Activated naive CD4-positive, alpha-beta T cell treated with anti-CD3 and anti-CD28 coated beads, Interleukin-2, amount 10 ng/mL, durations not matched to agents 7 days and 5 days (primary cell): ENCODE measurements around the gene PACS2.

Experiments
- CTCF ChIA-PET: fragments of 350-600 bp; sonication (Branson Sonifier 250); formaldehyde crosslinking; loops from one replicate; lab custom pipeline; 2021; ENCODE audit warnings: antibody characterized with exemption; lab: Charles Lee
- DNase-seq: peaks from one replicate; pipeline ENCODE4 v3.0.0-alpha.2; 2020
- H3K27ac Mint-ChIP-seq: one replicate; pipeline ENCODE4 v1.8.0; 2021; ENCODE audit warnings: mild to moderate bottlenecking, moderate library complexity, mixed read lengths
- H3K27me3 Mint-ChIP-seq: one replicate; pipeline ENCODE4 v1.8.0; 2021; ENCODE audit warnings: mild to moderate bottlenecking, mixed read lengths
- H3K36me3 Mint-ChIP-seq: one replicate; pipeline ENCODE4 v1.8.0; 2021; ENCODE audit warnings: mixed read lengths
- H3K4me1 Mint-ChIP-seq: one replicate; pipeline ENCODE4 v1.8.0; 2021; ENCODE audit warnings: mixed read lengths
- H3K4me3 Mint-ChIP-seq: one replicate; pipeline ENCODE4 v1.8.0; 2021; ENCODE audit warnings: mild to moderate bottlenecking, moderate library complexity, mixed read lengths
- H3K9me3 Mint-ChIP-seq: one replicate; pipeline ENCODE4 v1.8.0; 2021; ENCODE audit warnings: mixed read lengths

PACS2 gene

GRCh38 chr14:105436402-105436801 is 121.9 kb downstream of the PACS2 start:
- no peak for DNase-seq
- Mint-ChIP-seq H3K9me3 (no peaks in the 10 kb centered on the region), H3K4me1 (peaks cover 4% of the 10 kb centered on the region), H3K36me3 (peaks cover 5% of the 10 kb centered on the region), H3K4me3 (no peak overlapping the region), H3K27me3 (no peaks in the 10 kb centered on the region), H3K27ac (no peak overlapping the region)
- CTCF ChIA-PET = interaction anchor here (1.0 to 1.6 kb wide), 2 partner anchors 11 to 12 kb away, joined by 3 to 4 read pairs; no protein-coding TSS in a partner anchor

- no peak overlapping the region for H3K27ac Mint-ChIP-seq
- no peak overlapping the region for H3K4me3 Mint-ChIP-seq
These were observed 122.6 kb downstream of the PACS2 start for GRCh38 chr14:105436891-105437722.

GRCh38 chr14:105437723-105438500 is 123.4 kb downstream of the PACS2 start:
- peaks cover 10% of the 10 kb centered on the region for H3K36me3 Mint-ChIP-seq

More at GRCh38 chr14:105436891-105437722, 122.6 kb downstream of the PACS2 start:
- H3K27me3 Mint-ChIP-seq = no peaks in the 10 kb centered on the region
- no peaks in the 10 kb centered on the region for H3K9me3 Mint-ChIP-seq
- H3K4me1 Mint-ChIP-seq = peaks cover 4% of the 10 kb centered on the region
- H3K36me3 Mint-ChIP-seq = peaks cover 8% of the 10 kb centered on the region
- CTCF ChIA-PET = interaction anchor here (0.6 kb wide), 1 partner anchor 18 kb away, joined by 3 read pairs; no protein-coding TSS in a partner anchor
- DNase-seq = no peak

GRCh38 chr14:105439179-105439578 is 124.6 kb downstream of the PACS2 start:
- peaks cover 4% of the 10 kb centered on the region for H3K4me1 Mint-ChIP-seq
- DNase-seq = no peak
- CTCF ChIA-PET = no interaction called here
- no peak overlapping the region for H3K4me3 Mint-ChIP-seq
- H3K27ac Mint-ChIP-seq = no peak overlapping the region
- no peaks in the 10 kb centered on the region for H3K27me3 Mint-ChIP-seq
- no peaks in the 10 kb centered on the region for H3K9me3 Mint-ChIP-seq
- H3K36me3 Mint-ChIP-seq = peaks cover 14% of the 10 kb centered on the region

More at GRCh38 chr14:105437723-105438500, 123.4 kb downstream of the PACS2 start:
- Mint-ChIP-seq H3K27ac (no peak overlapping the region), H3K4me1 (peaks cover 4% of the 10 kb centered on the region), H3K4me3 (no peak overlapping the region), H3K9me3 (no peaks in the 10 kb centered on the region), H3K27me3 (no peaks in the 10 kb centered on the region)
- CTCF ChIA-PET = no interaction called here
- no peak for DNase-seq

- H3K27ac Mint-ChIP-seq = no peak overlapping the region
- no peak for DNase-seq
These were observed 125.4 kb downstream of the PACS2 start for GRCh38 chr14:105439710-105440553.

GRCh38 chr14:105440554-105440900 is 126.0 kb downstream of the PACS2 start:
- no peaks in the 10 kb centered on the region for H3K4me1 Mint-ChIP-seq
- H3K27ac Mint-ChIP-seq = no peak overlapping the region
- CTCF ChIA-PET = no interaction called here
- DNase-seq = no peak
- H3K4me3 Mint-ChIP-seq = no peak overlapping the region
- no peaks in the 10 kb centered on the region for H3K9me3 Mint-ChIP-seq
- H3K27me3 Mint-ChIP-seq = no peaks in the 10 kb centered on the region
- H3K36me3 Mint-ChIP-seq = peaks cover 12% of the 10 kb centered on the region

More at GRCh38 chr14:105439710-105440553, 125.4 kb downstream of the PACS2 start:
- Mint-ChIP-seq H3K36me3 (peaks cover 13% of the 10 kb centered on the region), H3K4me3 (no peak overlapping the region), H3K9me3 (no peaks in the 10 kb centered on the region), H3K27me3 (no peaks in the 10 kb centered on the region), H3K4me1 (peaks cover 1% of the 10 kb centered on the region)
- CTCF ChIA-PET = no interaction called here

- Mint-ChIP-seq H3K27me3 (no peaks in the 10 kb centered on the region), H3K27ac (no peak overlapping the region), H3K9me3 (no peaks in the 10 kb centered on the region), H3K4me3 (no peak overlapping the region), H3K36me3 (peaks cover 9% of the 10 kb centered on the region), H3K4me1 (no peaks in the 10 kb centered on the region)
- DNase-seq = no peak
- CTCF ChIA-PET = no interaction called here
These were observed 126.4 kb downstream of the PACS2 start for GRCh38 chr14:105440992-105441391.

GRCh38 chr14:105442125-105442524 is 127.6 kb downstream of the PACS2 start:
- peaks cover 9% of the 10 kb centered on the region for H3K36me3 Mint-ChIP-seq

GRCh38 chr14:105442834-105443233 is 128.3 kb downstream of the PACS2 start:
- no peaks in the 10 kb centered on the region for H3K9me3 Mint-ChIP-seq
- H3K36me3 Mint-ChIP-seq = peaks cover 9% of the 10 kb centered on the region
- H3K27me3 Mint-ChIP-seq = no peaks in the 10 kb centered on the region
- no peak overlapping the region for H3K27ac Mint-ChIP-seq
- no peaks in the 10 kb centered on the region for H3K4me1 Mint-ChIP-seq
- no peak overlapping the region for H3K4me3 Mint-ChIP-seq
- no peak for DNase-seq
- CTCF ChIA-PET = no interaction called here

More at GRCh38 chr14:105442125-105442524, 127.6 kb downstream of the PACS2 start:
- H3K4me3 Mint-ChIP-seq = no peak overlapping the region
- CTCF ChIA-PET = no interaction called here
- H3K4me1 Mint-ChIP-seq = no peaks in the 10 kb centered on the region
- DNase-seq = no peak
- H3K27me3 Mint-ChIP-seq = no peaks in the 10 kb centered on the region
- no peak overlapping the region for H3K27ac Mint-ChIP-seq
- H3K9me3 Mint-ChIP-seq = no peaks in the 10 kb centered on the region

GRCh38 chr14:105444859-105445258 is 130.3 kb downstream of the PACS2 start:
- no peak overlapping the region for H3K4me3 Mint-ChIP-seq
- H3K4me1 Mint-ChIP-seq = no peaks in the 10 kb centered on the region
- no peak overlapping the region for H3K27ac Mint-ChIP-seq
- H3K9me3 Mint-ChIP-seq = no peaks in the 10 kb centered on the region
- DNase-seq = no peak
- CTCF ChIA-PET = no interaction called here
- no peaks in the 10 kb centered on the region for H3K27me3 Mint-ChIP-seq
- peaks cover 9% of the 10 kb centered on the region for H3K36me3 Mint-ChIP-seq

GRCh38 chr14:105445290-105445689 is 130.7 kb downstream of the PACS2 start:
- Mint-ChIP-seq H3K9me3 (no peaks in the 10 kb centered on the region), H3K4me1 (no peaks in the 10 kb centered on the region), H3K27ac (no peak overlapping the region), H3K27me3 (no peaks in the 10 kb centered on the region), H3K4me3 (no peak overlapping the region), H3K36me3 (peaks cover 9% of the 10 kb centered on the region)
- DNase-seq = no peak
- CTCF ChIA-PET = no interaction called here

GRCh38 chr14:105445901-105446845 is 131.6 kb downstream of the PACS2 start:
- Mint-ChIP-seq H3K27ac (no peak overlapping the region), H3K4me1 (no peaks in the 10 kb centered on the region), H3K36me3 (peaks cover 9% of the 10 kb centered on the region), H3K27me3 (no peaks in the 10 kb centered on the region), H3K9me3 (no peaks in the 10 kb centered on the region), H3K4me3 (no peak overlapping the region)
- CTCF ChIA-PET = interaction anchor here (1.5 kb wide), 1 partner anchor 75 kb away, joined by 3 read pairs; no protein-coding TSS in a partner anchor
- DNase-seq = no peak

GRCh38 chr14:105446971-105447370 is 132.4 kb downstream of the PACS2 start:
- peaks cover 7% of the 10 kb centered on the region for H3K36me3 Mint-ChIP-seq
- no peak for DNase-seq
- no peak overlapping the region for H3K4me3 Mint-ChIP-seq
- CTCF ChIA-PET = interaction anchor here (1.5 to 1.9 kb wide), 2 partner anchors 35 to 76 kb away, joined by 3 to 6 read pairs; no protein-coding TSS in a partner anchor
- no peaks in the 10 kb centered on the region for H3K9me3 Mint-ChIP-seq
- no peak overlapping the region for H3K27ac Mint-ChIP-seq
- no peaks in the 10 kb centered on the region for H3K4me1 Mint-ChIP-seq
- H3K27me3 Mint-ChIP-seq = no peaks in the 10 kb centered on the region
